Activated effector memory CD4-positive, alpha-beta T cell treated with Interleukin-2 at 50 U/mL for 16 hours (primary cell): ENCODE data around the gene MCTP2.

ENCODE experiments used
- DNase-seq: peaks from one replicate; pipeline ENCODE4 v3.0.0-alpha.2; 2020

The MCTP2 gene

GRCh38 chr15:94360251-94360685 lies 128.9 kb downstream of the MCTP2 start:
- DNase-seq: no peak

- no peak for DNase-seq
These were observed 131.2 kb downstream of the MCTP2 start for GRCh38 chr15:94362385-94363092.

GRCh38 chr15:94363382-94363781 lies 132.0 kb downstream of the MCTP2 start:
- no peak for DNase-seq

- DNase-seq: no peak
These were observed 135.4 kb downstream of the MCTP2 start for GRCh38 chr15:94366781-94367180.

- no peak for DNase-seq
These were observed 136.6 kb downstream of the MCTP2 start for GRCh38 chr15:94367726-94368535.

- no peak for DNase-seq
These were observed 139.0 kb downstream of the MCTP2 start for GRCh38 chr15:94370206-94370935.

- no peak for DNase-seq
These were observed 139.6 kb downstream of the MCTP2 start for GRCh38 chr15:94370936-94371285.

GRCh38 chr15:94372821-94373220 lies 141.5 kb downstream of the MCTP2 start:
- DNase-seq: no peak

GRCh38 chr15:94375997-94376396 lies 144.6 kb downstream of the MCTP2 start:
- no peak for DNase-seq

GRCh38 chr15:94379986-94380385 lies 148.6 kb downstream of the MCTP2 start:
- no peak for DNase-seq

- DNase-seq: no peak
These were observed 149.4 kb downstream of the MCTP2 start for GRCh38 chr15:94380798-94381197.

- no peak for DNase-seq
These were observed 150.0 kb downstream of the MCTP2 start for GRCh38 chr15:94381384-94381783.

- no peak for DNase-seq
These were observed 151.7 kb downstream of the MCTP2 start for GRCh38 chr15:94383041-94383440.

GRCh38 chr15:94383706-94384105 lies 152.3 kb downstream of the MCTP2 start:
- DNase-seq: no peak

GRCh38 chr15:94385441-94385840 lies 154.1 kb downstream of the MCTP2 start:
- DNase-seq: no peak

GRCh38 chr15:94386351-94386750 lies 155.0 kb downstream of the MCTP2 start:
- no peak for DNase-seq

- DNase-seq: no peak
These were observed 156.1 kb downstream of the MCTP2 start for GRCh38 chr15:94387442-94387841.

GRCh38 chr15:94387849-94388441 lies 156.6 kb downstream of the MCTP2 start:
- no peak for DNase-seq

GRCh38 chr15:94395640-94396039 lies 164.3 kb downstream of the MCTP2 start:
- no peak for DNase-seq

GRCh38 chr15:94397337-94397736 lies 166.0 kb downstream of the MCTP2 start:
- no peak for DNase-seq

GRCh38 chr15:94398001-94398400 lies 166.6 kb downstream of the MCTP2 start:
- DNase-seq: no peak

GRCh38 chr15:94400526-94401298 lies 169.4 kb downstream of the MCTP2 start:
- DNase-seq: no peak

GRCh38 chr15:94403331-94403730 lies 172.0 kb downstream of the MCTP2 start:
- DNase-seq: no peak
